Measurements from ENCODE around the gene CLIC4.

DNA sequence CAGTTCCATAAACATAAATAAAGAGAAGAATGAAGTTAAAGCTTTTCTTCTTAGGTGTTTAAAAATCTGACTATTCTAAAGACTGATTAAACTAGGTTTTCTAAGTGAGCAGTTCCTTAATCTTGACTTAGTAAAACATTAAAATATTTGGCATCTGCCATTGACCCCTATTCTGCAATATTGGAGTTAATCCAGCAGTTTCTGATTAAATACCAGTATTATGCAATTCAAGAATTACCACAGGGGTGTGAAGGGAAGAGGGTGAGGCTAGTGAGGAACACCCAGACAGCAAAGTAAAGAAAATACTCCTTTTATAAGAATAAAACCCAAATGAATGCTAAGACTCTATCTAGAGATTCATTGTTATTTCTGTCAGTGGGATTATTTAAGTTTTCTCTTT lies 40.9 kb downstream of the CLIC4 start:
- no peak for TF ChIP-seq POLR2A (IDR thresholded peaks at IDR 0.05)
- TF ChIP-seq, protein P1, sequence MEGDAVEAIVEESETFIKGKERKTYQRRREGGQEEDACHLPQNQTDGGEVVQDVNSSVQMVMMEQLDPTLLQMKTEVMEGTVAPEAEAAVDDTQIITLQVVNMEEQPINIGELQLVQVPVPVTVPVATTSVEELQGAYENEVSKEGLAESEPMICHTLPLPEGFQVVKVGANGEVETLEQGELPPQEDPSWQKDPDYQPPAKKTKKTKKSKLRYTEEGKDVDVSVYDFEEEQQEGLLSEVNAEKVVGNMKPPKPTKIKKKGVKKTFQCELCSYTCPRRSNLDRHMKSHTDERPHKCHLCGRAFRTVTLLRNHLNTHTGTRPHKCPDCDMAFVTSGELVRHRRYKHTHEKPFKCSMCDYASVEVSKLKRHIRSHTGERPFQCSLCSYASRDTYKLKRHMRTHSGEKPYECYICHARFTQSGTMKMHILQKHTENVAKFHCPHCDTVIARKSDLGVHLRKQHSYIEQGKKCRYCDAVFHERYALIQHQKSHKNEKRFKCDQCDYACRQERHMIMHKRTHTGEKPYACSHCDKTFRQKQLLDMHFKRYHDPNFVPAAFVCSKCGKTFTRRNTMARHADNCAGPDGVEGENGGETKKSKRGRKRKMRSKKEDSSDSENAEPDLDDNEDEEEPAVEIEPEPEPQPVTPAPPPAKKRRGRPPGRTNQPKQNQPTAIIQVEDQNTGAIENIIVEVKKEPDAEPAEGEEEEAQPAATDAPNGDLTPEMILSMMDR (IDR thresholded peaks at IDR 0.05) = no peak
